ENCODE results near the gene LMAN2L.

LMAN2L gene

DNA sequence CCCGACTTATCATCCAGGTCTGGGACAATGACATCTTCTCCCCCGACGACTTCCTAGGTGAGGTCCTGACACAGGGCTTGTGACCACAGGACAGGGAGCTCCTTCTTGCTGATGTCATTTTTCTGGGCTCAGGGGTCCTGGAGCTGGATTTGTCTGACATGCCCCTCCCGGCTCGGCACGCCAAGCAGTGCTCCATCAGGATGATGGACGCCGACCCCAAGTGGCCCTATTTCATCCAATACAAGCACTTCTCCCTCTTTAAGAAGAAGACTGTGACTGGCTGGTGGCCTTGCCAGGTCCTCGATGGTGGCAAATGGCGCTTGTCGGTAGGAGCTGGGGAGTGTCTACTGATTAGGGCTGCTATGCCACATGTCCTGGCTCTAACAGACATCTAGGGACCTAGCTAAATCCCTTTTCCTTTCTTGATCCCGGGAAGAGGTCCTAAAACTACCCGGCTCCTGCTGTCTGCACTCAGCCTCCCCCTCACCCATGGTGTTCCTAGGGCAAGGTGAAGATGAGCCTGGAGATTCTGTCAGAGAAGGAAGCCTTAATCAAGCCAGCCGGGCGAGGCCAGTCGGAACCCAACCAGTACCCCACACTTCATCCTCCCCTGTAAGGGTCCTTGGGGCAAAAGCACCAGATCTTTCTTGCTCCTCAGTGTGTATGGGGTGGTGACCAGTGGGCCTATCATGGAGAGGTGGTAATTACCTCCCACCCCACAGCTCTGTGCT, 36.7 kb downstream of the LMAN2L start:
- DNase-seq, result no peak

DNA sequence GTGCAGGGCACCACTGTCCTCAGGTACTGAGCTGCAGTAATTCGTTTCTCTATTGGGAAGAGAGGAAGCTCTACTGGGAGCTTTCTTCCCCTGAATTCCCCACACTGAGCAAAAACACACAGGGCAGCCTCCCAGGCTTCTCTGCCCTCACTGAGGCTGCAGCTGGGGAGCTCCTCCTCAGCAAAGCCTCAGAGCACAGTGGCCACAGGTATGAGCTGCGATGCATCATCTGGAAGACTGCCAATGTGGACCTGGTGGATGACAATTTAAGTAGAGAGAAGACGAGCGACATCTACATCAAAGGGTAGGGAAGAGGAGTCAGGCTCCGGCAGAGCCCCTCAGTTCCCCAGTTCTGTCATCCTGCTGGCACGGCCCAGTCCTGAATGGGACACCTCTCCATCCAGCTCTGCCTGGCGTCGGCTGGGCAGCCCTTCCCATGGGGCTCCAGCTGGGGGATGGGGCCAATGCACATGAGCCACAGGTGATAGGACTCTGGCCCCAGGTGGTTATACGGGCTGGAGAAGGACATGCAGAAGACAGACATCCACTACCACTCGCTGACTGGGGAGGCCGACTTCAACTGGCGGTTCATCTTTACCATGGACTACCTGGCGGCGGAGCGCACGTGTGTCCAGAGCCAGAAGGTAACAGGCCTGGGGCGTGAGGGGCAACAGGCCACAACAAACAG, 37.6 kb downstream of the LMAN2L start:
- DNase-seq, result peak; percentile 8

DNA sequence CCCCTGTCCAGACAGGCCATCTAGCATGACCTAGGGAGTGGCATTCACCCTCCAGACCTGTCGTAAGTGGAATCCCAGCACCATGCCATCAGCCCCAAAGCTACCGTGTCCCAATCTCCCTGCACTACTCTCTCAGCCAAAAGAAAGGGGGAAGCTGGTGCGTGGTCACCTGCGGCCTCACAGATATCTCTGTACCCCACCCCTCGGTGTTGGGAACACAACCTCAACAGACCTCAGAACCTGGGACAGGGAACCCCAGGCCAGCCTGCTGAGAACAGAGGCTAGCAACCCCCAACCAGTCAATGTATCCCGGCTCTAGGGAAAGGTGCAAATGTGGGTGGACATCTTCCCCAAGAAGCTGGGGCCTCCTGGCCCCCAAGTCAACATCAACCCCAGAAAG, 38.2 kb downstream of the LMAN2L start:
- DNase-seq, result no peak

DNA sequence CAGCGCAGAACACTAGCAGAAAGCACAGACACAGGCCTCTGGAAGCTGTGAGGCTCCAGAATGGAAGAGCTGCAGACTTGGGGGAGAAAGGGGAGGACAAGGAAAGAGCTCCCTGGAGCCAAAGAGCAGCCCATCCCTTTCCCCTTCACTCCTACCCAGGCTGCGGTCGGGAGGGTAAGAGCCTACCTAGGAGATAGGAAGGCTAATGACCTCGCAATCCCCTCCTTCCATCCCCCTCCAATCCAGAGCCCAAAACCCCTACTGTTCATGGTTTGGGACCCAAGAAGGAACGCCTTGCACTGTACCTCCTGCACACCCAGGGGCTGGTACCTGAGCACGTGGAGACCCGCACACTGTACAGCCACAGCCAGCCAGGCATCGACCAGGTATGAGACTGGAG, 39.8 kb downstream of the LMAN2L start:
- no peak for DNase-seq

DNA sequence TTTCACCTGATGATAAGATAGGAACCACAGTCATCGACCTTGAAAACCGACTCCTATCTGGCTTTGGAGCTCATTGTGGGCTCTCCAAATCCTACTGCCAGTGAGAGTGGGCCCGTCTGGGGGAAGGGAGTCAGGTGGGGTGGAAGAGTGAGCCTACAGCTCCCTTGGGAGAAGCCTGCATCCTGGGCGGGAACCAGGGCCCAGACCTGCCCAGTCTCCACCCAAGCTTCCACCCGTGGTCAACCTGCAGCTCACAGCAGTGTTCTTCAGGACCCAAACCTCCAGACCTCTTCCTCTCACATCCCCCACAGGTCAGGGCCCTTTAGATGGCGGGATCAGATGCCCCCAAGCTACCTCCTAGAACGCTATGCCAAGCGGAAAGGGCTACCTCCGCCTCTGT, 40.2 kb downstream of the LMAN2L start:
- no peak for DNase-seq

DNA sequence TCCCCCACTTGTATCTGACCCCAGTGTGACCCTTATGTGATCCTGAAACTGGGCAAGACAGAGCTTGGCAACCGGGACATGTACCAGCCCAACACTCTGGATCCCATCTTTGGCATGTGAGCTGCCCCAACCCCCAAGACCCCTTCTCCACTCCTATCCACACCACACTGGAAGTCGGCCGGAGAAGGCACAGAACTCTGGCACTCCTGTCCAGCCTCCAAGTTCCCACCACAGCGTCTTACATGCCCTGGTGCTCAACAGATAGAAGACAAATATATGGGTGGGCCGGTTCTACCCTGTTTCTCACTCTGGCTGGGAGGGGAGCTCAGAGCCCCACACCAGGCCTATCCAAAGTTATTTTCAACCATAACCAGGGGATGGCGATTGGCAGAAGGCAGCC, 40.8 kb downstream of the LMAN2L start:
- DNase-seq, result no peak

DNA sequence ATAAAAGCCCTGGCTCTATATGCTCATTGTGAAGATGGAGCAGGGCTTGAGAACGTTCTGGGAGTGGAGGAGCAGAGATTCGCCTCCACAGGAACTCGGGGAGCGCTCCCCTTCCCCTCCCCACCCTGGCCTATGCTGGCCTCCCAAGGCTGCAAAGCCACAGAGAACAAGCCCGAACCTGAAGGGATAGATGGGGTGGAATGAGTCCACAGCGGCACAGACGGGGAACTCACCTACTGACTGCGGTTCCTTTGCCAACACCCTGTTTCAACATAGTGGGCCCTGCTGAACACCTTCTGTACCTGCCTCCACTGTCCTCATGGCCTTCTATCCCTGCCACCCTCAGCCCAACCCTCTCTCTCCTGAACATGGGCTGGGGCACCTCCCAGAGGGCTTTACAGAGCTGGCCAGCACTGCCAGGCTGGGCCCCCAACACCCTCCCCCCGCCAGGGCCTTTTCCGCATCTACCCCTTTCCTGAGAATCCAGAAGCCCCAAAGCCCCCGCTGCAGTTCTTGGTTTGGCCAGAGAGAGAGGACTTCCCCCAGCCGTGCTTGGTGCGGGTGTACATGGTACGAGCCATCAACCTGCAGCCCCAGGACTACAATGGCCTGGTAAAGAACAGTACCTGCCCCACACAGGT, 41.5 kb downstream of the LMAN2L start:
- DNase-seq, result no peak

DNA sequence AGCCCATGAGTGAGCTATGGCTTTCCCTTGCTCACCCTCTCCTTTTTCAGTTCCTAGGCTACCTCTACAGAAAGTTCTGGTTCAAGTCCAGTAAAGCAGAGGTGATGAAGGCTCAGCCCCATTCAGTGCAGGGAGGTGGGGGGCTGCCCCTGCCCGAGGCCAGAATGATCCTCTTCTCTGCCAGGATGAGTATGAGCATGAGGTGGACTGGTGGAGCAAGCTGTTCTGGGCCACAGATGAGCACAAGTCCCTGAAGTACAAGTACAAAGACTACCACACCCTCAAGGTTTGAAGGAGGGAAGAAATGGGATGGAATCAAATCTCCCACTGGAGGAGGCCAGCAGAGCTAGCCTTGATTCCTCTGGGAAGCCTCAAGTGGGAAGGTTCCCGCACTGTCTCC, 42.4 kb downstream of the LMAN2L start:
- no peak for DNase-seq

DNA sequence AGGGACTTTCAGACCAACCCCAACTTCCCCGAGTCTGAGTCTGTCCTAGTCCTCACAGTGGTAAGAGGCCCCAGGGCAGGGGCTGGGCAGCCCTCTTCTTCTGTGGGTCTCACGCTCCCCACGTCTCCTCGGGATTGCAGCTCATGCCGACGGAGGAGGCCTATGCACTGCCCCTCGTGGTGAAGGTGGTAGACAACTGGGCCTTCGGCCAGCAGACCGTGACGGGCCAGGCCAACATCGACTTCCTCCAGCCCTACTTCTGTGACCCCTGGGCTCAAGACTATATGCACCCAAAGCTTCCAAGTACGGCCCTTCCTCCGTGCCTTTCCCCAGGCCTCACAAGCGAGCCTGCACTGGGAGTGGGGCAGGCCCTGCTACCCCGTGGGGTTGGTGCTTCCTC, 44.3 kb downstream of the LMAN2L start:
- no peak for DNase-seq

DNA sequence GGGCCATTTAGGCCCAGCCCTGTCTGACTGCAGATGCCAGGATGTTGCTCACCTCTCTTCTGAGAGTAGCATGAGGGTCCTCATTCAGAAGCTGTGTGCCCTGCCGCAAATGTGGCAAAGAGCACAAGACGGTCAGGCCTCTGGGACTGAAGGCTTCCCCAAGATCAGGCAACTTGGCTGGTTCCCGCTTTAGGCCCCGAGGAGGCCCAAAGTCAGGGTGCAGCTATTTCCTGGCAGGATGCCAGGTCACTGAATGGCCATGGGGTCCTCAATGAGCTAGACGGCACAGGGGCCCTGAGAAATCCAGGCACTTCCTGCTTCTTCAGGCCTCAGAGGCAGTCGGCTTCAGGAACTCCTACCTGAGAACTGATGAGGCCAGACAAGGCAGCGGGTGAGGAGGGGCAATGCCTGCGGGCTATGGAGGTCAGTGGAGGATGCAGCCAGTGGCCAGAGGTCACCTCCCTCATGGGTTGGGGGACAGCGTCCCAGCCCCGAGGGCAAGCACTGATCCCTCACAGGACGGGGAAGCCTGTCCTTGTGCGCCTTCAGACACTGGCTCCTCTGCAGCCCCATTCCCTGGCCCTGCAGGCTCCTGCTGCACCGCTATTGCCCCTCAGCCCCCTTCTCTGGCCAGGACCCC, 44.9 kb downstream of the LMAN2L start:
- no peak for DNase-seq

DNA sequence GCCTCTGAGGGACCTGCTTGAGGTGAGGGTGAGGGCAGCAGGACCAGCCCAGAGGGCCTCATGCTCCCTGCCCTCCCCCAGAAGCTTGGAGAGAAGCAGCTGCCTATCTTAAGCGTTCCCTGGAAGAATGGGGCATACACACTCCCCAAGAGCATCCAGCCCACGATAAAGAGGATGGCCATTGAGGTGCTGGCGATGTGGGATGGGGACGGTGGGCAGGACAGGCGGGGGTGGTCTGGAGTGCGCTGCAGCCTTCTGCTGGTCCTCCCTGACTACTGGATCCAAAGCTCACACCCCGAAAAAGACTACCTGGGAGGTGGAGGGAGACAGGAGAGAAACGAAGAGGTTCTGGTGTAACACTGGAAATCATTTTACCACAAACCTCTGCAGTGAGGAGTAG, 45.6 kb downstream of the LMAN2L start:
- DNase-seq, result no peak

DNA sequence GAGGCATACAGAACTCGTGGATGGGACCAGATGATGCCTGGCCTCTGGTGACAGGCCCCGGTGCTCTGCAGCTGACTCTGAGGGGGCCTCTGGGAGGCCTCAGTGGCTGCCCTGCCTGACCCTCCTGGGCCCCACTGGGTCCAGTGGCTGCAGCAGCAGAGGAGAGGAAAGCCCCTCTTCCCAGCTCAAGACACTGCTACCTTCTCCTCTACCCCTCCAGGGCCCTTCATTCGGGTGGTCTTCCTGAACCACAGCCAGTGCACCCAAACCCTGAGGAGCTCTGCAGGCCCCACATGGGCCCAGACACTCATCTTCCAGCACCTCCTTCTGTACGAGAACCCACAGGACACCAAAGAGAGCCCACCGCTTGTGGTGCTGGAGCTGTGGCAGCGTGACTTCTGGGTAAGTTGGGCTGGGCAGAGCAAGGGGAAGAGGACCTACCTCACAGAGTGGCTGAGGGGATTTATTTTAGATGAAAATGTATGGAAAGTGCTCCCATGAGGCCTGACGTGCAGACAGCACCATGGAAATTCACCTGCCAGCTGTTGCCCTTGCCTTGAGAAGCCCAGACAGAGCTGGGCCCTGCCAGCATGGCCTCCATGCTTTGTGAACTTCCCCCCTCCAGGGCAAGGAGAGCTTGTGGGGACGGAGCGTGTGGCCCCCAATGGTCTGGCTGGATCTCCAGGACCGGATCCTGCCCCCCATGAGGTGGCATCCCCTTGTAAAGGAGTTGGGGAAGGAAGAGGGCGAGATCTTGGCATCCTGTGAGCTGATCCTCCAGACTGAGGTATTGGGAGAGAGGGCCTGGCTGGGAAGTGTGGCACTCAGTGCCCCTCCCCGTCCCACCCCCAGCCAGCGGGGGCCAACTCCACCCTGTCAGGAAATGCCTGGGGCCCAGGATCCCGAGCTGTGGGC, 46.3 kb downstream of the LMAN2L start:
- DNase-seq, result no peak

DNA sequence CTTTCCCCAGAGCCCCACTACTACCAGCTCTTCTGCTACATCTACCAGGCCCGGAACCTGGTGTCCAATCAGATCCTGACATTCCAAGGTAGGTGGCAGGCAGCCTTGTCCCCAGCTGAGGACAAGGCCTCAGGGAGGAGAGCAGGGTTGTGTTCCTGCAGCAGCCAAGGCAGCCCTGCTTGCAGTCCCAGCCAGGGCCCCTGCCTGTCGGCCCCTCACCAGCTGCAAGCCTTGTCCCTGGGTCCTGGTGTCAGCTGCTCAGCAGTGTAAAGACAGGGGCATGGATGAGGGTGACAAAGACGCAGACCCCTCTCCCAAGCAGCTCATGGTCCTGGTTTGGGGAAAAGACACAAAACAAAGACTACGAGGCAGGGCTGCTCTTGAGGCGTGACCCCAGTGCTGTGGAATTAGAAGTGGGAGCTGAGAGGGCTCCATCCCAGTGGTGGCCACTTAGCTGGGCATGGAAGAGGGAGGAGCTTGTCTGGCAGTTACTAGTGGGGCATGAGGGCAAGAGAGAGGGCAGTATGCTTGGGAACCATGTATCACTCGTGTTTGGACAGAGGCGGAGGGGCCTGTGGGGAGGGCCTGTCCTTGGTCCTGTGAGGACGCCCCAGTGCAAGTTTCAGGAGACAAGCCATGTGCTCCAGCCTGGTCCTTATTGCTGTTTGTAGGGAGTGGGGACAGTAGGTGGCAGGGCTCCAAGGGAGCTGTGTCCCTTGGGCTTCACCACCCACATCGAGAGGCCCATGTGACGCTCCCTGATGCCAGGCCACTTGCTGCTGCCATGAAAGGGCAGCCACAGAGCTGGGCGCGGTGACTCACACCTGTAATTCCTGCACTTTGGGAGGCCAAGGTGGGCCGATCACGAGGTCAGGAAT, 47.5 kb downstream of the LMAN2L start:
- DNase-seq, result no peak

DNA sequence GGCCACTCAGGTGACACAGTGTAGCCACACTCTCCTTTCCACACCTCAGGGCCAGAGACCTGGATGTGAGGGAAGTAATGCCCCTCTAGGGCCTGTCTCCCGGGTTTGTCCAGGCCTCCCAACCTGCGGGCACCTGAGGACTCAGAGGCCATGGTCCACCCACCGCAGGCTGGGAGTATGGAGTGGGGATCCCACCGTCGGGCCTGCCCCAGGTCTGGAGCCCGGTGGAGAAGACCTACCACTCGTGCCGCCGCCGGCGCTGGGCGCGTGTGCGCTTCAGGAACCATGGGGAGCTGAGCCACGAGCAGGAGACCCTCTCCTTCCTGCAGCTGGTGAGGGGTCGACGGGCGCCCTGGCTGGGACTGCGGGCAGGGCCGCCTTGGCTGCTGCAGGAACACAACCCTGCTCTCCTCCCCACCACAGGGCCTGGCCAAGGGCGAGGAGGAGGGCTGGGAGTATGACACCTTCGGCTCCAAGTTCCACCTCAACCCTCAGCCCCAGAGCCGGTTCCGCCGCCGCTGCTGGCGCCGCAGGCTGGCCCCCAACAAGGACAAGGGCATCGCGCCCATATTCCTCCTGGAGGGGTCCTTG, 48.7 kb downstream of the LMAN2L start:
- DNase-seq, result no peak

DNA sequence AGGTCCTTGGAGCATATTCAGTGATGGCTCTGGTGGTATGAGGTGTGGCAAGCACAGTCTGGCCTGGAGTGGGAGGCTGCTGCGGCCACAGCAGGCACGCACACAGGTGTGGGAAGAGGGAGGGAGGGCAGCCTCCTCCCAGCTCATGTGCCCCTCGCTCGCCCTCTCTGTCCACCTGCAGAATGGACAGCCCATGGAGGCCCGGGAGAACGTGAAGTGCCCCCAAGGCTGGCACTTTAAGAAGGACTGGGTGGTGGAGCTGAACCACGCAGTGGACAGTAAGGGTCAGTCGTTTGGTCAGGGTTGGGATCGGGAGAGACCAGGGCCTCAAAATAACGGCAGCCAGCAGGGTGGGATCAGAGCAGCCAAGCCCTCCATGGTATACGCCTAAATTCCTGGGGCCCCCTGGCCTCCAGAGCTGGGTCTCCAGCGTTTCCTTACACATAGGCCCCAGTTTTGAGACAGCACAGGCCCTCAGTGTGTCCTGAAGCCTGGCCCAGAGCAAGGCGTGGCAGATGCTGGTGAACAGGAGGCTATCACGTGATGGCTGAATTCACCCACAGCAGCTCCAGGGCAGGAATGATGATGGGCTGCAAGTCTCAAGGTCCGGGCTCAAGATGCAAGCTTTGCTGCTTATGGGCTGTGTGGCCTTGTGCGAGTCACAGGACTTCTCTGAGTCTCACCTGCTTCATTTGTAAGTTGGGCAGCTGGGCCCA, 49.4 kb downstream of the LMAN2L start:
- no peak for DNase-seq

DNA sequence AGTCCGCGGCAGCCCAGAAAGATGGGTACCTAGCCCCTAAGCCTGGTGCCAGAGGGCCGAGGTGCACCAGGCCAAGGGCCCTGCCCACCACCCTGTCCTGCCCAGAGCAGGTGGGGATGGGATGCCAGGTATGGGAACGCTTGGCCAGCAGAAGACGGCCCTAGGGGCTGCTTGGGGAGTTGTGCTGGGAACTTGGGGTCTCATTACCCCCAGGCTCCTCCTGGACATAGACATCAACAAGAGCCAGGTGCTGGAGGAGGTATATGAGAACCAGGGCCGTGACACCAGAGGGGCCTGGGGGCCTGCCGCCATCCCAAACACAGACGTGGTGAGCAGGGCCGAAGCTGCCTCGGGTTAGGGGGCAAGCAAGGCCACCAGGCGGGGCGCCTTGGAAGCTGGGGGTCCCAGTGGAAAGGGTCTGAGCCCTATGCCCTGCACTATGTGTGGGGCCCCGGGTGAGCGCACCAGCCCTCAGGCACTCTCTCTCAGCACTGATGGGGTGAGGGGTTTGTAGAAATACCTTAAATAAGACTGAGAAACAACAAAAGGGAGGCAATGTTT, 50.4 kb downstream of the LMAN2L start:
- no peak for DNase-seq

DNA sequence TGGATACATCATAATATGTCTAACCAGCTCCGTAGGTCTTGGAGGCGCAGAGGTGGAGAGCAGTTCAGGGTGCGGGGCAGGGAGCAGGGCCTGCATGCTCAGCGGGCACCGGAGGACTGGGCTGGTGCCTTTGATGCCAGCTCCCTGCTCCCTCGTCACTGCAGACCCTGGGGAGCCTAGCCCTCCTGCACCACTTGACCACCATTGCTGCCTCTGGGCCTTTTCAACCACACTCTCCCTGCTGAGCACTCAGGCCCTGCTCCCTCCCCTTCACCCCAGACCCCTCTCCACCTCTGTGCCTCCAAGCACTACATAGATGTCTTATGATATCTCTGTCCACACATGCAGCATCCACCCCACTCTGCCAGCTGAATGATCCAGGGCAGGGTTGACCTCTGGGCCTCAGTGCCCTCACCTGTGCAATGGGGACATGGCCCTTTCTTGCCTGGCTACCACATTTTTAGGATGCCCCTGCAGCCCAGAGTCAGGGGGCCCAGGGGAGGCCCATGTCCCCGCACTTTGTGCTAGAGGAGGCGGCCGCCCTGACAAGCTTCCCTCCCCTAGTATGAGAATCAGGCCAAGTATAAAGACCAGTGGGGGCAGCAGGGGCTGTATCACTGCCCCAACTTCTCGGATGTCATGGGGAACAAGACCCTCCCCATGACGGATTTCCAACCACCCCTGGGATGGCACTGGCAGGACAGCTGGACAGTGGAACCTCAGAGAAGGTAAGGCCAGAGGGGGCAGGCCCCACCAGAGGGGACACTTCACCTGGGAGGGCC, 51.0 kb downstream of the LMAN2L start:
- no peak for DNase-seq

DNA sequence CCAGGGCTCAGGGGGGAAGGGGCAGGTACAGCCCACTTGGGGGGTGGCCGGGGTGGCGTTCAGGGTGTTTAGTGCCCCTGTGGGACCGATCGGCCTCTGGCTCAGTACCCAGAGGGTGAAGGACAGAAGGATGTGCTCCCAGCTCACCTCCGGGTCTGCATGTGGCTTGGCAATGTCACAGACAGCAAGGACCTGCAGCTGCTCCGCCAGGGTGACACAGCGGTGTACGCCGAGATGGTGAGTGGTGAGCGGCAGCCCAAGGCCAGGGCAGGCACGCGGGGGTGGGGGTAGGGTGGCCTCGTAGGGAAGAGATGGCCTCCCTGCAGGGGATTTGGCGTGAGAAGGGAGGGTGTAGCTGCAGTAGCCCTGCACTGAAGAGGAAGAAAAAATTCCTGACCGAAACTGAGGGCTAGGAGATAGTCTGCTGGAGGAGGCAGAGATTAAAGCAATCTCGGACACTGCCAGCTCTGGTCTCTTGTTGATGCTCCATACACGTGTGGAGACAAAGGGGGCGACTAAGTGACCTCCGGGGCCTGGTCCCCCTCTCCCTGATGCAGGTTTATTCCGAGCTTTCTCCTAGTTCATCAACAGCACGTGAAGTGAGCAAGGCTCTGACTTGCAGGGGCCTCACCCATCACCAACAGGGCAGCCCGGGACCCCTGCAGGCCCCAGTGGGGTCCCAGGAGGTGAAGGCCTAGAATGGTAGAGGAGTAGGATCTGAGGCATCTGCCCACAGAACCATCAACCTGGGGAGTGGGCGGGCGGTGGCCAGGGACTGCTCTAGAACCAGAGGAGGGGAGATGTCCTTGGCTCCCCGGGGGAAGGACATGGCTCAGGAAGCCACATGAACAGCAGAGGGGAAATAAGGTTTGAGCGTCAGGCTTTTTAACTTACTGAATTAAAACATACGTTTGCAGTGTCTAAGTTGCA, 51.9 kb downstream of the LMAN2L start:
- DNase-seq, result no peak
